ENCODE results near the gene CANX. TPM values are rescaled to one million over a fixed set of nuclear protein-coding genes. Genes with fewer than 3 reads are reported as not detected.
"Not testable (repeated sequence)": the region's sequence is repeated elsewhere in the genome, so short reads cannot be mapped to it uniquely, and the experiment has no call there.

The CANX gene
- total RNA-seq, 2 donors from 2014 or later: 389 to 615 TPM

GRCh38 chr5:179658179-179658856 is 40.4 kb upstream of the CANX start:
- DNase-seq: peak; percentile 62
- H3K9ac ChIP-seq (ENCODE audit: extremely low read depth, low read length, poor library complexity, severe bottlenecking); H3K4me1 Mint-ChIP-seq; H3K36me3 ChIP-seq (ENCODE audit: control insufficient read depth, insufficient read depth, low read length); H3K9me3 ChIP-seq (ENCODE audit: control insufficient read depth, low read length); H3K27me3 Mint-ChIP-seq (ENCODE audit: insufficient read depth); H3K27ac ChIP-seq (ENCODE audit: low read depth, low read length); H3K27me3 ChIP-seq (ENCODE audit: control insufficient read depth, insufficient read depth, low read length, poor library complexity, severe bottlenecking); H3K9me3 Mint-ChIP-seq; H3K36me3 Mint-ChIP-seq (ENCODE audit: low read depth); H3K4me1 ChIP-seq (ENCODE audit: control insufficient read depth, insufficient read depth, low read length): not testable (repeated sequence)
- H3K4me3 ChIP-seq (ENCODE audit: low read length): peak overlapping the region; percentile 68
- Mint-ChIP-seq H3K4me3 (peak overlapping the region; percentile 52), H3K27ac (peak overlapping the region; percentile 70)
- 31 to 38% methylated on average over 9 to 10 of the region's 29 CpGs for WGBS, 2 experiments (ENCODE audit: insufficient coverage in 1 of 2, insufficient read length in 1 of 2)

DNA sequence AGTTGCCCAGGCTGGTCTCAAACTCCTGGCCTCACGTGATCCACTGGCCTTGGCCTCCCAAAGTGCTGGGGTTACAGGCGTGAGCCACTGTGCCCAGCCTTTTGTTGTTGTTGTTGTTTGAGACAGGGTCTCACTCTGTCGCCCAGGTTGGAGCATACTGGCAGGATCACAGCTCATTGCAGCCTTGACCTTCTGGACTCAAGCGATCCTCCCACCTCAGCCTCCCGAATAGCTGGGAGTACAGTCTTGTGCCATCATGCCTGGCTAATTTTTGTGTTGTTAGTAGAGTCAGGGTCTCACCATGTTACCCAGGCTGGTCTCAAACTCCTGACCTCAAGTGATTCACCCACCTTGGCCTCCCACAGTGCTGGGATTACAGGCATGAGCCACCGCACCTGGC is 37.1 kb upstream of the CANX start:
- not testable (repeated sequence) for H3K36me3 ChIP-seq (ENCODE audit: control insufficient read depth, insufficient read depth, low read length); H3K4me3 ChIP-seq (ENCODE audit: low read length); H3K36me3 Mint-ChIP-seq (ENCODE audit: low read depth); H3K4me1 ChIP-seq (ENCODE audit: control insufficient read depth, insufficient read depth, low read length); H3K4me3 Mint-ChIP-seq; H3K27me3 Mint-ChIP-seq (ENCODE audit: insufficient read depth); DNase-seq; H3K27ac Mint-ChIP-seq; H3K27ac ChIP-seq (ENCODE audit: low read depth, low read length); H3K4me1 Mint-ChIP-seq; H3K9me3 ChIP-seq (ENCODE audit: control insufficient read depth, low read length); H3K9me3 Mint-ChIP-seq; H3K9ac ChIP-seq (ENCODE audit: extremely low read depth, low read length, poor library complexity, severe bottlenecking); H3K27me3 ChIP-seq (ENCODE audit: control insufficient read depth, insufficient read depth, low read length, poor library complexity, severe bottlenecking)
- WGBS, 2 experiments (ENCODE audit: insufficient coverage in 1 of 2, insufficient read length in 1 of 2): 83 to 88% methylated on average over 5 to 6 of the region's 6 CpGs

DNA sequence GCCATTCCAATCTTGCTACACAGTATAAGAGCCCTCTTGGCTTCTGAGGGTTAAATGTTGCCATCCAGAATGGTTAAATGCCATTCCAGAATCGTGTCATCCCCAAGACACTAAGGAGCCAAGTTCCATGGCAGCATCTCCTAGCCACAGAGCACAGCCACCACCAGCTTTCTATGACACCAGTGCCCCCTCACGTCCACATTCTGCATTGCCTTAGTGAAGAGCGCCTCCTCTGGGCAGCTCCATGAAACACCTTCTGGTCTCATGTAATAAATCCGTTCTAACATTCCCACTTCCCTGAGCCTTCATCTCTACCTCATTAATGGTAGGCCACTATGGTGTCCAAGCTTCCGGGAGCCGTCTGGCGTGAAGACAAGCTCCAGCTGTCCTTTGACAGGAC is 30.4 kb upstream of the CANX start:
- Mint-ChIP-seq H3K4me1 (peaks cover 5% of the 10 kb centered on the region), H3K36me3 (ENCODE audit: low read depth) (peaks cover 5% of the 10 kb centered on the region), H3K27ac (no peak overlapping the region), H3K4me3 (no peak overlapping the region), H3K27me3 (ENCODE audit: insufficient read depth) (no peaks in the 10 kb centered on the region), H3K9me3 (no peaks in the 10 kb centered on the region)
- peak; percentile 99 for TF ChIP-seq CTCF (conservative IDR thresholded peaks at IDR 0.05)
- 49 to 56% methylated on average over 7 of the region's 7 CpGs for WGBS, 2 experiments (ENCODE audit: insufficient coverage in 1 of 2, insufficient read length in 1 of 2)
- no peaks in the 10 kb centered on the region for H3K36me3 ChIP-seq (ENCODE audit: control insufficient read depth, insufficient read depth, low read length)
- H3K4me3 ChIP-seq (ENCODE audit: low read length): no peak overlapping the region
- no peaks in the 10 kb centered on the region for H3K27me3 ChIP-seq (ENCODE audit: control insufficient read depth, insufficient read depth, low read length, poor library complexity, severe bottlenecking)
- DNase-seq: peak; percentile 93
- no peak overlapping the region for H3K27ac ChIP-seq (ENCODE audit: low read depth, low read length)
- no peaks in the 10 kb centered on the region for H3K9me3 ChIP-seq (ENCODE audit: control insufficient read depth, low read length)
- peaks cover 6% of the 10 kb centered on the region for H3K4me1 ChIP-seq (ENCODE audit: control insufficient read depth, insufficient read depth, low read length)
- no peak overlapping the region for H3K9ac ChIP-seq (ENCODE audit: extremely low read depth, low read length, poor library complexity, severe bottlenecking)

DNA sequence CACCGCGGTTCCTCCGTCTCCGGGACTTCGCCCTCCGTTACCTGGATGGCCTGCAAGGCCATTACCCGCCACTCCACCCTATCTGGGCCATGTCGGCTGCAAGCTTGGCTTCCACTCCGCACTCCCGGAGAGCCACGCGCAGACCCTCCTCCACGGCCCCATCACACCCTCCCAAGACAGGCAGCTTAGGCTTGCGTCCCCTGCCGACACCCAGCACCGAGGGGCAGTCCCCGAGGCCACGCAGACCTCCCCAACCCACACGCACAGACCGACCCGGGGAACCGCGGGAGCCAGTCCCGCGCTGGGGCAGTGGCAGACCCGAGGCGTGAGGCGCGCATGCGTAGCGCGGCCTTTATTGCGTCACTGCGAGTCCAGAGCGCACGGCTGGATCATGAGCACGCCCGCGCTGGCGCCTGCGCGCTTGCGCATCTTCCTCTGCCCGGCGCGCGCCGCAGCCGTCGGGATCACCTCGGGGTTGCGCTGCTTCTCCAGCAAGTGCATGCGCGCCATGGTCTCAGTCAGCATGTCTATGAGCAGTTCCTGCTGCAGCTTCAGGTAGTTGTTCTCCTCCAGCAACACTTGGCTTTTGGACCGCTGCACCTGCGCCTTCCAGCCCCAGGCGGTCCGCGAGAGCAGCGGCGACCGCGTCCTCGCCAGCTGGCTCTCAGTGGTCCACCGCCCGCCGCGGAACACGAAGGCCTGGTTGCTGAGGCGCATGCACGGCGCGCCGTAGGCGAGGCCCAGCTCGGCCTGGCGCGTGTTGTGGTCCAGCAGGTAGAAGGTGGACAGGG is 20.3 kb upstream of the CANX start:
- Histone ChIP-seq H3K27me3 (ENCODE audit: control insufficient read depth, insufficient read depth, low read length, poor library complexity, severe bottlenecking) (no peaks in the 10 kb centered on the region), H3K4me1 (ENCODE audit: control insufficient read depth, insufficient read depth, low read length) (peaks cover 3% of the 10 kb centered on the region), H3K4me3 (ENCODE audit: low read length) (peak overlapping the region; percentile 94), H3K9ac (ENCODE audit: extremely low read depth, low read length, poor library complexity, severe bottlenecking) (peak overlapping the region; percentile 83), H3K36me3 (ENCODE audit: control insufficient read depth, insufficient read depth, low read length) (no peaks in the 10 kb centered on the region), H3K9me3 (ENCODE audit: control insufficient read depth, low read length) (no peaks in the 10 kb centered on the region), H3K27ac (ENCODE audit: low read depth, low read length) (peak overlapping the region; percentile 78)
- peaks cover 6% of the 10 kb centered on the region for H3K9me3 Mint-ChIP-seq
- H3K4me3 Mint-ChIP-seq: peak overlapping the region; percentile 95
- WGBS, 2 experiments (ENCODE audit: insufficient coverage in 1 of 2, insufficient read length in 1 of 2): 6 to 12% methylated on average over 11 to 78 of the region's 78 CpGs
- peaks cover 18% of the 10 kb centered on the region for H3K36me3 Mint-ChIP-seq (ENCODE audit: low read depth)
- H3K27me3 Mint-ChIP-seq (ENCODE audit: insufficient read depth): peaks cover 8% of the 10 kb centered on the region
- TF ChIP-seq CTCF (conservative IDR thresholded peaks at IDR 0.05): no peak
- H3K4me1 Mint-ChIP-seq: peaks cover 4% of the 10 kb centered on the region
- DNase-seq: peak; percentile 96
- H3K27ac Mint-ChIP-seq: peak overlapping the region; percentile 98

All from endodermal cell (in vitro differentiated cells).